GM12872 (cell line): ENCODE results near the gene STAU1.

ENCODE experiments used
- CTCF ChIP-seq: IDR thresholded peaks from 3 replicates; pipeline ENCODE4 v1.5.1; 2011; ENCODE audit warnings: low read depth, mild to moderate bottlenecking, low read length, moderate library complexity; ENCODE audit not compliant: insufficient read depth

STAU1 gene

GRCh38 chr20:49103019-49103418 is 85.1 kb downstream of the STAU1 start:
- TF ChIP-seq CTCF, result no peak

DNA sequence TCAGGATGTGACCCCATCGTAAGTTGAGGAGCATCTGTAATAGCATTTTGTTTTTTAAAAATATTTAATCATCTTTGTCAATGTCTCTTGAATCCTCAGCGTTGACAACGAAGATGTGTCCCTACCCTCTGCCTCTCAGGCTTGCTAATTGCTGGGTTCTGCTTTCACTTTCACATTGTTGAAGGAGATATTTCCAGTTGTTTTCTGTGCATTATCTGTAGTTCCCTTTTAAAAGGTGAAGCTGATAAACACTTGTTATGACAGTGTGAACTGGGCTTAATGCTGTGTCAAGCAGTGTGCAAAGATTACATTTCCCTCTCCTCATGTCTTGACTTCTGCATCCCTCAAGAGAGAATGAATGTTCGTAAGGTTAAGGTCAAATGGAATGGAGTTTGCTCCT is 87.2 kb downstream of the STAU1 start:
- no peak for TF ChIP-seq CTCF

- no peak for TF ChIP-seq CTCF
These were observed 89.1 kb downstream of the STAU1 start for GRCh38 chr20:49099011-49099410.

- no peak for TF ChIP-seq CTCF
These were observed 90.0 kb downstream of the STAU1 start for GRCh38 chr20:49098136-49098535.

- no peak for TF ChIP-seq CTCF
These were observed 91.0 kb downstream of the STAU1 start for GRCh38 chr20:49097159-49097558.

DNA sequence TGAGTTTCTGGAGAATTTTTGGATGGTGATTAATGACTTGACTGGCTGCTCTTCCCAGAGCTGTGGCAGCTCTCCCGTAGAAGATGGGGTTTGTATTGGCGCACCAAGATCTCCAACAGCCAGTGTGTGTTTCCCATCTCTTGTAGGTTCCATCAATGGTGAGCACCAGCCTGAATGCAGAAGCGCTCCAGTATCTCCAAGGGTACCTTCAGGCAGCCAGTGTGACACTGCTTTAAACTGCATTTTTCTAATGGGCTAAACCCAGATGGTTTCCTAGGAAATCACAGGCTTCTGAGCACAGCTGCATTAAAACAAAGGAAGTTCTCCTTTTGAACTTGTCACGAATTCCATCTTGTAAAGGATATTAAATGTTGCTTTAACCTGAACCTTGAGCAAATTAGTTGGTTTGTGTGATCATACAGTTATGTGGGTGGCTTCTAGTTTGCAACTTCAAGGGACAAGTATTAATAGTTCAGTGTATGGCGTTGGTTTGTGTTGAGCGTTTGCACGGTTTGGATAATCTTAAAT is 91.9 kb downstream of the STAU1 start:
- TF ChIP-seq CTCF, result no peak

- no peak for TF ChIP-seq CTCF
These were observed 96.4 kb downstream of the STAU1 start for GRCh38 chr20:49091762-49092161.
